Fibroblast of skin of scalp (primary cell): Measurements from ENCODE around the gene FABP6.
"Not testable (repeated sequence)": the region's sequence is repeated elsewhere in the genome, so short reads cannot be mapped to it uniquely, and the experiment has no call there.

Experiments
- DNase-seq: peaks from one replicate; pipeline ENCODE4 v3.0.0-alpha.2; 2013

FABP6 gene

GRCh38 chr5:160221082-160221481 is 8.2 kb upstream of the FABP6 start:
- DNase-seq, result no peak

DNA sequence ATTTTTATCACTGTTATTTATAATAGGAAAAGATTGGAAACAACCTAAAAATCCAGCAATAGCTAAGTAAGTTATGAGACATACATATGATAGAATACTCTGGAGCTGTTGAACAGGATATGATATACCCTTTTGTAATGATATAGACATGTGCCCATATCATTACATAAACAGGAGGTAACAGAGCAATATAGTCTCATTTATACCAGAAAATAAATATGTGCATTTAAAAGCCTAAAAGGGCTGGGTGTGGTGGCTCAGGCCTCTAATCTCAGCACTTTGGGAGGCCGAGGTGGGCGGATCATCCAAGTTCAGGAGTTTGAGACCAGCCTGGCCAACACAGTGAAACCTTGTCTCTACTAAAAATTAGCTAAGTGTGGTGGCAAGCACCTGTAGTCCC is 2.3 kb upstream of the FABP6 start:
- no peak for DNase-seq

DNA sequence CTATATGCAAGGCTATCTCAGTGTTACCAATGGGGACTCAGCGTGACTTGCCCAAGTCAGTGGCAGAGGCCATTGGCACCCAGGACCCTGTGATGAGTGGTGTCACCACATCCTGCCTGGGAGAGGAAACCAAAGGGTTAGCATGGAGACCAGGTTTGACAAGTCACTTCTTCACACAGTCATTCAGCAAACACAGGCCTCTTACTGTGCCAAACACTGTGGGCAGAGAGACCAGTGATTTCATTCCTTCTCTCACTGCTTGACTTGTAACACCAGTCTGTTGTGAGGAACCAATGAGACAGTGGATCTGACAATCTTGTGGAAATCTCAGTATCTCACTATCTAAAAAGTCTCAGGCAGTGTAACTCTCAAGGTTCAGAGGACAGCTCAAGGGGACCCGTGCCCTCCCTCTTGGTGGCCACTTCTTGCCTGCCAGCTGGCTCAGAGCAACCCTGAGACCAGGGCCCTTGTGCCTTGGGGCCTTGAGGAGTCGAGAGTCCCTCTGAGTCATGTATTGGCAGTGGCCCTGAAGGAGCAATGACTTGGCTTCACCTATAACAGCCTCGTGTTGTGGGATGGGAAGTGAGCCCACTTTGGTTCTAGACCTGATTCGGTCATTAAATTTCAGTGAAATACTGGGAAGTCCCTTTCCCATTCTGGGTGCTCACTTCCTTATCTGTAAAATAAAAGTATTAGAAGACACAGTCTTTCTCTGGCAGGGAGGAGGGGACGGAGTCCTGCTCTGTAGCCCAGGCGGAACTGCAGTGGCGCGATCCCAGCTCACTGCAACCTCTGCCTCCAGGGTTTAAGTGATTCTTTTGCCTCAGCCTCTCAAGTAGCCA is 1.6 kb downstream of the FABP6 start:
- DNase-seq, result no peak

- no peak for DNase-seq
Measured at GRCh38 chr5:160231783-160232342, 2.6 kb downstream of the FABP6 start.

DNA sequence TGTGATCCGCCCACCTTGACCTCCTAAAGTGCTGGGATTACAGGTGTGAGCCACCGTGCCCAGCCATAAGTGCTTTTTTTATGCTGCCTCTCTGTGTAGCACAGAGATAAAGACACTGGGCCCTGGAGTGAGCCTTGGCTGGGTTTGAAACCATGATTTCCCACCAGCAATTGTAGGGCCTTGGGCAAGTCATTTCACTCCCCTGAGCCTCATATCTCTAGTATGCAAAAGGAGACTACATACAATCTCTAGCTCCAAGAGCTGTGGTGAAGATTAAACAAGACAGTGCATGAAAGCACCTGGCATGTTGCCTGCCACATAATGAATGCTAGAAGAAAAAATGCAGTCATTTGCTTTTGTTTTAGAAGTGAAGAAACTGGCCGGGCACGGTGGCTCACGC is 3.9 kb downstream of the FABP6 start:
- peak; percentile 6 for DNase-seq

DNA sequence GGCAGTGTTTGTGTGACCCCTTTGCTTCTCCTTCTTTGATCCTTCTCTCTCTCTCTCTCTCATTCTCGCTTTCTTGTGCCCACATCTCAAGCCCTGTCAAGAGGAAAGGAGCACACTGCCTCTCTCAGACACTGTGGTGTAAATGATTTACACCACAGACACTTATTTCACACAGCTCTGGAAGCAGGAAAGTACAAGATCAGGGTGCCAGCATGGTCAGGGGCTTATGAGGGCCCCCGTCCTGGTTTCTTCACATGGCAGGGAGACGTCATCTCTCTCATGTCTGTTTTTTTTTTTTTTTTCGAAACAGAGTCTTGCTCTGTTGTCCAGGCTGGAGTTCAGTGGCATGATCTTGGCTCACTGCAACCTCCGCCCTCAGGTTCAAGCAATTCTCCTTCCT is 6.4 kb downstream of the FABP6 start:
- DNase-seq, result no peak

DNA sequence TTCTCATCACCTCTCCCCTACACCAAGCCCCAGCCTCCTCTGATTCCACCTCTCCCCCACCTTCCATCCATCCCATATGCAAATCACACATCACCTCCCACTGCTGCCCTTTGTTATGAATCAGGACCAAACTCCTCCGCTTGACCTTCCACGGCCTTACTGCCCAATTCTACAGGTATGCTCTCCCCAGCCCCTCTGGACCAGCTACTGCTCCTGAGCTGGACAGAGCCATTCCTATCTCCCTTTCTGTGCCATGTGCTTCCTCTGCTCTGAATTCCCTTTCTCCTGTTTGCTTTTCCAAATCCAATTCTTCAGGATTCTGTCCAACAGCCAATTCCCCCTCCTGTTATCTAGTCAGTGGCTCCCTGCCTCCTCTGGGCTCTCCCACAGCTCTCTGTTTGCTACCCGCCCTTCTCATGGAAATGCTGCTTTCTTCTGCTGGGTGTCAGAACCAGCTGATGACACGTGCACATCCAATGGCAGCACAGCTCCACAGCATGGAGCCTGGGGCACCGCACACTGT is 8.3 kb downstream of the FABP6 start:
- no peak for DNase-seq

- no peak for DNase-seq
Measured at GRCh38 chr5:160240350-160240749, 11.0 kb downstream of the FABP6 start.

GRCh38 chr5:160242145-160242544 is 12.8 kb downstream of the FABP6 start:
- DNase-seq, result no peak

- DNase-seq, result no peak
Measured at GRCh38 chr5:160245506-160246086, 16.3 kb downstream of the FABP6 start.

GRCh38 chr5:160249570-160249969 is 20.3 kb downstream of the FABP6 start:
- DNase-seq, result not testable (repeated sequence)

- DNase-seq, result no peak
Measured at GRCh38 chr5:160250226-160250625, 20.9 kb downstream of the FABP6 start.

DNA sequence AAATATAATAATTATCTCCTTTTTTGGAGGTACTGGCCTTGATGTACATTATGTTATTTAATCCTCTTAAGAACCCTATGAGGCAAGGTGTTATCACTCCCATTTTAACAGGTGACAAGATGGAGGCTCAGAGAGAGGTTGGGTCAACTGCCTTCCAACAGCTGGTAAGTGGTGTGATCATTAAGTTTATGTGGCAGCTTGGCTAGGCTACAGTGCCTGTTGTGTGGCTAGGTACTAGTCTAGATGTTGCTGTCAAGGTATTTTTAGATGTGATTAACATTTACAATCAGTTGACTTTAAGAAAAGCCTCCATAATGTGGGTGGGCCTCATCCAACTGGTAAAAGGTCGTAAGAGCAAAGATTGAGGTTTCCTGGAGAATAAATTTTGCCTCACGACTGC is 21.5 kb downstream of the FABP6 start:
- no peak for DNase-seq

DNA sequence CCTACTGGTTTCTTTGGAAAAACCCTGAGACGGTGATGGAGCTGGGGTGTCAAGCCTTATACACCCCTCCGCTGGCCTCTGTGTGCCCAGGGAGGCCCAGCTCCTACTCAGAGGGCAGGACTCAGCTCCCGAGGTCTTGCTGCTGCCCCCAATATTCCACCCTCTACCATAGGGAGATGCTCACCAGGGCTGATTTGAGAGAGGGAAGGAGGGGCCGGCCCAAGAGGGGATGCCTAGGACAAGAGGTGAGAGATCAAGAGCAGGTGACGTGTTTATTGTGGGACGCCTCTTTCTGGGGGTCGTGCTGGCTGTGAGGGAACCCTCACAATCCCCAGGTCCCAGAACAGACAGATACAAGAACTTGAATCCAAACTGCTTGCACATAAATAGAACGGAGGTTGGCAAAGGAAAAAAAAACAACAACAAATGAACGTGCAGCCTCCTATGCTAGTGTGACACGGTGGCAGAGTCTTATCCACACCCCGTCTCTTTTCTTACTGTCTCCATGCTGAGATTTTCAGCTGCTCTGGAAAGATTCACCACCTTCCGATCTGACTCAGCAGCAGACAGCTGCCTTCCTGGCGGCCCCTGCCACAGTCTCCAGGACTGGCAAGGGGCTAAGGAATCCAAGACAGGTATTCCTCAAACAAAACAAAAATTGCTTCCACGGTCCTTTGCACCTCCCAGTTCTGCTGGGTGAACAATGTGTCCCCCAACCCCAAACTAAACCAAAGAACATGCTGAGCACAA is 22.3 kb downstream of the FABP6 start:
- no peak for DNase-seq

DNA sequence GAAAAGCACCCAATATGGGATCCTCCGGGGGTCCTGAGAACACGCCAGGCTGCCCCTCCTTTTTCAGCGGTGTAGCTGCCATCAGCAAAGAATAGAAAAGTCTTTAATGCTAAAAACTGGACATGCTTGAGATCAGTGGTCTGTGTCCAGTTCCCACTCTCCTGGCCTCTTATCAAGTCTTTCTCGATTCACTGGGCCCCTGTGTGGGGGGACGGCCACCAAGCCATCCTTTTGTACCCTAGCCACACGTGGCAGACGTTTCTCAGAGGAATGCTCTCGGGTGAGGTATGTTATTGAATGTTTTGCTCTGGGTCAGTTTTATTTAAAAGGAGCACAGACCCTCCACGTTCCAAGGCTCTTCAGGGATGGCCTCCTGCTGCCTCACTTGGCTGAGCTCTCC is 23.6 kb downstream of the FABP6 start:
- DNase-seq, result no peak

- no peak for DNase-seq
Measured at GRCh38 chr5:160253441-160253840, 24.1 kb downstream of the FABP6 start.

- no peak for DNase-seq
Measured at GRCh38 chr5:160254706-160255105, 25.4 kb downstream of the FABP6 start.

GRCh38 chr5:160259341-160259740 is 30.0 kb downstream of the FABP6 start:
- DNase-seq, result no peak

GRCh38 chr5:160260006-160260775 is 30.9 kb downstream of the FABP6 start:
- DNase-seq, result no peak

GRCh38 chr5:160260881-160261815 is 31.8 kb downstream of the FABP6 start:
- peak; percentile 53 for DNase-seq
